H1 (cell line): ENCODE results near the gene LYRM7. TPM values are rescaled to one million over a fixed set of nuclear protein-coding genes. Genes with fewer than 3 reads are reported as not detected.

Experiments
- CTCF ChIA-PET: fragments of 300-600 bp; sonication (Branson Sonifier 250); formaldehyde crosslinking; loops from one replicate; lab custom pipeline; 2021; ENCODE audit not compliant: partially characterized antibody; lab: Charles Lee
- POLR2A ChIA-PET: fragments of 300-600 bp; sonication (Branson Sonifier 250); formaldehyde crosslinking; loops from one replicate; lab custom pipeline; 2021; ENCODE audit warnings: inconsistent platforms; ENCODE audit not compliant: partially characterized antibody; lab: Charles Lee
- DNase-seq, 2 experiments: peaks; one replicate each; pipeline versions ENCODE4 v3.0.0 to v3.0.0-alpha.2; 2010 to 2022; ENCODE audit warnings: low spot score in 2 of 2, low read depth in 1 of 2, mixed read lengths in 1 of 2
- FAIRE-seq: peaks from 2 replicates; lab custom pipeline; 2011; peaks lifted over from hg19 to GRCh38; lab: Jason Lieb, UNC
- H2AFZ ChIP-seq: 2 replicates; pipeline ENCODE4 v1.8.1; 2012; ENCODE audit warnings: low read length, inconsistent platforms
- H2AK5ac ChIP-seq: 2 replicates; pipeline ENCODE4 v1.6.1; 2013; ENCODE audit warnings: low read depth, low read length
- H2BK120ac ChIP-seq: replicated peaks from 2 replicates; pipeline ENCODE3; 2013; ENCODE audit warnings: low read depth, low read length, inconsistent platforms
- H2BK12ac ChIP-seq: 2 replicates; pipeline ENCODE4 v1.6.1; 2013; ENCODE audit warnings: low read depth, low read length
- H2BK15ac ChIP-seq: 2 replicates; pipeline ENCODE4 v1.6.1; 2013; ENCODE audit warnings: low read length
- H2BK20ac ChIP-seq: 2 replicates; pipeline ENCODE4 v1.6.1; 2013; ENCODE audit warnings: low read length
- H2BK5ac ChIP-seq: 2 replicates; pipeline ENCODE4 v1.6.1; 2013; ENCODE audit warnings: low read depth, low read length
- H3K14ac ChIP-seq: 2 replicates; pipeline ENCODE4 v1.6.1; 2013; ENCODE audit warnings: inconsistent platforms; ENCODE audit not compliant: insufficient read length
- H3K18ac ChIP-seq: 2 replicates; pipeline ENCODE4 v1.6.1; 2013; ENCODE audit warnings: low read length; ENCODE audit errors: extremely low read depth
- H3K23ac ChIP-seq: 2 replicates; pipeline ENCODE4 v1.6.1; 2013; ENCODE audit warnings: inconsistent platforms; ENCODE audit not compliant: insufficient read length
- H3K23me2 ChIP-seq: 2 replicates; pipeline ENCODE4 v1.6.1; 2013; ENCODE audit warnings: low read depth, low read length
- H3K27ac ChIP-seq: 2 replicates; pipeline ENCODE4 v1.6.1; 2011; ENCODE audit warnings: low read depth, low read length, inconsistent platforms
- H3K27me3 ChIP-seq, 4 experiments: replicated peaks in 1 of 4; 1 replicate in 1 of 4; 2 replicates in 3 of 4; pipeline versions ENCODE4 v1.6.1 to v1.8.1; 2011 to 2013; ENCODE audit warnings: low read length in 3 of 4, mild to moderate bottlenecking in 3 of 4, inconsistent platforms in 2 of 4, mixed read lengths in 2 of 4, moderate library complexity in 1 of 4; ENCODE audit not compliant: control insufficient read depth in 3 of 4, insufficient read depth in 3 of 4; ENCODE audit errors: extremely low read depth in 1 of 4
- H3K36me3 ChIP-seq, 4 experiments: 2 replicates each; pipeline versions ENCODE4 v1.6.1 to v1.8.1; 2011 to 2013; ENCODE audit warnings: mild to moderate bottlenecking in 4 of 4, low read length in 3 of 4, moderate library complexity in 2 of 4, control low read depth in 1 of 4, inconsistent platforms in 1 of 4; ENCODE audit not compliant: insufficient read depth in 4 of 4, control insufficient read depth in 2 of 4
- H3K4ac ChIP-seq: replicated peaks from 2 replicates; pipeline ENCODE3; 2013; ENCODE audit warnings: low read length, low read depth, mixed read lengths, inconsistent platforms; ENCODE audit not compliant: insufficient read length
- H3K4me1 ChIP-seq, 4 experiments: replicated peaks in 1 of 4; 1 replicate in 1 of 4; 2 replicates in 3 of 4; pipeline versions ENCODE4 v1.6.1 to v1.8.1; 2011 to 2013; ENCODE audit warnings: low read length in 3 of 4, inconsistent platforms in 2 of 4, mixed read lengths in 1 of 4; ENCODE audit not compliant: insufficient read depth in 4 of 4, control insufficient read depth in 3 of 4
- H3K4me2 ChIP-seq, 2 experiments: 2 replicates each; pipeline versions ENCODE4 v1.6.1 to v1.8.1; 2011 to 2013; ENCODE audit warnings: low read depth in 2 of 2, low read length in 2 of 2, control low read depth in 1 of 2, inconsistent platforms in 1 of 2, mild to moderate bottlenecking in 1 of 2; ENCODE audit not compliant: insufficient read depth in 1 of 2
- H3K4me3 ChIP-seq, 4 experiments: fragments of 200-600, 300-600 bp in 1 of 4; sonication (generic), shearing (Covaris generic), sonication (Bioruptor Twin) in 1 of 4; 2 replicates each; pipeline versions ENCODE4 v1.5.1 to v1.8.1; 2011 to 2016; ENCODE audit warnings: low read length in 4 of 4, low read depth in 3 of 4, control low read depth in 2 of 4, inconsistent platforms in 2 of 4, mild to moderate bottlenecking in 2 of 4, mixed read lengths in 1 of 4, moderate library complexity in 1 of 4; ENCODE audit not compliant: insufficient read depth in 2 of 4; ENCODE audit errors: extremely low read depth in 1 of 4
- H3K56ac ChIP-seq: replicated peaks from 2 replicates; pipeline ENCODE3; 2013; ENCODE audit warnings: low read depth, mild to moderate bottlenecking, mixed read lengths, low read length, inconsistent platforms; ENCODE audit not compliant: insufficient read length
- H3K79me1 ChIP-seq: 2 replicates; pipeline ENCODE4 v1.6.1; 2013; ENCODE audit warnings: low read depth, low read length, control low read depth
- H3K79me2 ChIP-seq, 2 experiments: 2 replicates each; pipeline versions ENCODE4 v1.6.1 to v1.8.1; 2012 to 2013; ENCODE audit warnings: low read length in 2 of 2, mild to moderate bottlenecking in 2 of 2, inconsistent platforms in 1 of 2; ENCODE audit not compliant: insufficient read depth in 2 of 2, control insufficient read depth in 1 of 2
- H3K9ac ChIP-seq, 4 experiments: replicated peaks in 1 of 4; 1 replicate in 1 of 4; 2 replicates in 3 of 4; pipeline versions ENCODE4 v1.6.1 to v1.8.1; 2011 to 2013; ENCODE audit warnings: low read depth in 3 of 4, low read length in 3 of 4, control low read depth in 2 of 4, mild to moderate bottlenecking in 2 of 4, moderate library complexity in 2 of 4, inconsistent platforms in 1 of 4; ENCODE audit errors: extremely low read depth in 1 of 4
- H3K9me3 ChIP-seq, 2 experiments: 2 replicates each; pipeline versions ENCODE4 v1.6.1 to v1.8.1; 2012 to 2013; ENCODE audit warnings: mild to moderate bottlenecking in 2 of 2, moderate library complexity in 2 of 2, control low read depth in 1 of 2, inconsistent platforms in 1 of 2, low read depth in 1 of 2, low read length in 1 of 2, mixed read lengths in 1 of 2; ENCODE audit not compliant: insufficient read depth in 2 of 2
- H4K20me1 ChIP-seq, 2 experiments: replicated peaks in 1 of 2; 2 replicates each; pipeline versions ENCODE3 to v1.8.1; 2011 to 2013; ENCODE audit warnings: inconsistent platforms in 2 of 2, low read length in 2 of 2, mild to moderate bottlenecking in 1 of 2; ENCODE audit not compliant: insufficient read depth in 2 of 2, control insufficient read depth in 1 of 2
- H4K5ac ChIP-seq: 2 replicates; pipeline ENCODE4 v1.6.1; 2013; ENCODE audit warnings: low read length, low read depth, mixed read lengths, inconsistent platforms; ENCODE audit not compliant: insufficient read length
- H4K8ac ChIP-seq: 2 replicates; pipeline ENCODE4 v1.8.0; 2013; ENCODE audit warnings: mild to moderate bottlenecking, moderate library complexity, low read length, inconsistent platforms; ENCODE audit not compliant: insufficient read depth; ENCODE audit errors: extremely low read depth
- H4K91ac ChIP-seq: replicated peaks from 2 replicates; pipeline ENCODE3; 2013; ENCODE audit warnings: low read length, mixed read lengths, inconsistent platforms; ENCODE audit not compliant: insufficient read length
- ATF2 ChIP-seq: IDR thresholded peaks from 2 replicates; pipeline ENCODE4 v1.6.1; 2012; ENCODE audit warnings: low read length, inconsistent platforms
- CBX8 ChIP-seq: fragments of 300-800, 300-1000 bp; sonication (generic); IDR thresholded peaks from 2 replicates; pipeline ENCODE4 v1.7.1; 2016; ENCODE audit warnings: low read depth, low read length, borderline replicate concordance
- CHD1 ChIP-seq: IDR thresholded peaks from 2 replicates; pipeline ENCODE4 v1.6.1; 2012; ENCODE audit warnings: low read depth, low read length, improper control_type of control experiment
- CHD2 ChIP-seq: IDR thresholded peaks from 2 replicates; pipeline ENCODE4 v1.6.1; 2012; ENCODE audit warnings: low read length, improper control_type of control experiment
- HDAC2 ChIP-seq, 2 experiments: fragments of 300-600 bp in 1 of 2; sonication (generic) in 1 of 2; IDR thresholded peaks; 2 replicates each; pipeline ENCODE4 v1.6.1; 2011 to 2012; ENCODE audit warnings: low read depth in 2 of 2, low read length in 2 of 2, mild to moderate bottlenecking in 2 of 2, moderate library complexity in 2 of 2, borderline replicate concordance in 1 of 2, inconsistent platforms in 1 of 2
- MAX ChIP-seq: IDR thresholded peaks from 2 replicates; pipeline ENCODE4 v1.6.1; 2012; ENCODE audit warnings: inconsistent platforms
- RBBP5 ChIP-seq: IDR thresholded peaks from 2 replicates; pipeline ENCODE4 v1.7.1; 2012; ENCODE audit warnings: low read depth, mild to moderate bottlenecking, inconsistent platforms, low read length, moderate library complexity, borderline replicate concordance
- RXRA ChIP-seq: IDR thresholded peaks from 2 replicates; pipeline ENCODE4 v1.6.1; 2011; ENCODE audit warnings: low read depth, mild to moderate bottlenecking, low read length, moderate library complexity; ENCODE audit not compliant: insufficient read depth
- SIN3A ChIP-seq, 2 experiments: IDR thresholded peaks in 1 of 2; conservative IDR thresholded peaks in 1 of 2; 2 replicates each; pipeline ENCODE4 v1.6.1; 2011 to 2012; ENCODE audit warnings: low read length in 2 of 2, improper control_type of control experiment in 1 of 2, low read depth in 1 of 2, mild to moderate bottlenecking in 1 of 2
- SP2 ChIP-seq: IDR thresholded peaks from 2 replicates; pipeline ENCODE4 v1.6.1; 2012; ENCODE audit warnings: mild to moderate bottlenecking, low read length, inconsistent platforms
- SUZ12 ChIP-seq: fragments of 200-600 bp; sonication (generic); IDR thresholded peaks from 2 replicates; pipeline ENCODE4 v1.6.1; 2012; ENCODE audit warnings: mild to moderate bottlenecking, inconsistent platforms, low read length, moderate library complexity, mixed read lengths
- TBP ChIP-seq: IDR thresholded peaks from 2 replicates; pipeline ENCODE4 v1.6.1; 2011; ENCODE audit warnings: low read depth, low read length, improper control_type of control experiment
- WGBS, 2 experiments: shearing (Covaris generic) in 1 of 2; methylation state at CpG; one replicate each; pipeline versions ENCODE4 v1.1.6 to v1.1.7; 2013 to 2015; ENCODE audit warnings: low lambda C conversion rate in 2 of 2, mixed read lengths in 2 of 2, inconsistent platforms in 1 of 2, low coverage in 1 of 2, missing lambda C conversion rate in 1 of 2; ENCODE audit not compliant: insufficient replicate concordance in 2 of 2, insufficient coverage in 1 of 2, insufficient read length in 1 of 2; ENCODE audit errors: extremely low coverage in 1 of 2, missing lambda C conversion rate in 1 of 2; 5-methylcytosine and 5-hydroxymethylcytosine counted together
- polyA plus RNA-seq, 7 experiments: library from polyadenylated mRNA; depleted of rRNA in 3 of 7; stranded (reverse) in 5 of 7; unstranded in 2 of 7; fragments of >200 nt in 5 of 7; fragments of 200-250 nt in 2 of 7; gene quantifications; 1 replicate in 5 of 7; 2 replicates in 1 of 7; 4 replicates in 1 of 7; pipeline versions ENCODE4 v1.2.1 to v1.2.3, GENCODE V29; 2011 to 2013; ENCODE audit warnings: missing spikeins in 2 of 7, mixed read lengths in 2 of 7
- total RNA-seq: library from RNA; stranded (reverse); fragmentation: NEBNext Ultra II Directional; extraction: Animal tissue kit (Norgen Biotek cat#: 25700); gene quantifications from 2 replicates; pipeline ENCODE4 v1.2.1, GENCODE V29; 2021

Gene LYRM7
- total and polyA plus RNA-seq, 2 of the 8 experiments (the other 6 are each of a cell fraction or from before 2014, with no cell fraction given): 1.9 to 12.6 TPM

GRCh38 chr5:131204964-131205363 lies 34.2 kb downstream of the LYRM7 start:
- Histone ChIP-seq H3K4me1 (peaks cover 0 to 11% (median 3%) of the 10 kb centered on the region in 4 experiments; a peak in 2 of 7 replicates), H3K27ac (no peak overlapping the region), H2BK120ac (no peak overlapping the region), H3K9ac (no peak overlapping the region), H3K79me2 (no peaks in the 10 kb centered on the region), H4K5ac (no peak overlapping the region), H3K4me3 (no peak overlapping the region), H3K9me3 (no peaks in the 10 kb centered on the region), H3K36me3 (no peaks in the 10 kb centered on the region), H2BK20ac (no peak overlapping the region), H3K23ac (no peak overlapping the region), H2AK5ac (no peak overlapping the region), H3K23me2 (no peaks in the 10 kb centered on the region), H4K8ac (no peak overlapping the region), H2BK15ac (no peak overlapping the region), H3K14ac (no peak overlapping the region), H3K56ac (no peak overlapping the region), H2AFZ (no peak overlapping the region), H3K4me2 (no peak overlapping the region), H2BK12ac (no peak overlapping the region), H2BK5ac (no peak overlapping the region), H3K79me1 (no peaks in the 10 kb centered on the region), H3K18ac (no peak overlapping the region), H4K91ac (no peak overlapping the region), H4K20me1 (no peaks in the 10 kb centered on the region), H3K27me3 (no peaks in the 10 kb centered on the region), H3K4ac (no peak overlapping the region)
- CTCF ChIA-PET: no interaction called here
- FAIRE-seq (no peak), DNase-seq (no peak)
- WGBS, 2 experiments: 94% methylated on average over 2 of the region's 2 CpGs; no CpG with 5 or more reads in 1 of the 2 experiments
- POLR2A ChIA-PET: no interaction called here
- TF ChIP-seq RXRA: no peak
- no peak for TF ChIP-seq RBBP5
- TF ChIP-seq CBX8: no peak
- TF ChIP-seq TBP: no peak
- TF ChIP-seq MAX: no peak
- no peak for TF ChIP-seq SP2
- TF ChIP-seq SUZ12: no peak
- TF ChIP-seq SIN3A (conservative IDR thresholded peaks at IDR 0.05 in 1 of 2, IDR thresholded peaks at IDR 0.05 in 1 of 2; ENCODE audit: low read depth in 1 of 2, low read length in 2 of 2): no peak
- no peak for TF ChIP-seq CHD1
- no peak for TF ChIP-seq HDAC2 (IDR thresholded peaks at IDR 0.05; ENCODE audit: borderline replicate concordance in 1 of 2, low read depth in 2 of 2, low read length in 2 of 2)
- TF ChIP-seq CHD2: no peak
- TF ChIP-seq ATF2: no peak
